GM18499 (cell line): Measurements from ENCODE around the gene SLC37A1.
"Not testable (repeated sequence)": the region's sequence is repeated elsewhere in the genome, so short reads cannot be mapped to it uniquely, and the experiment has no call there.

Source experiments
- ATAC-seq: cut with Tn5 transposase; IDR thresholded peaks from one replicate; pipeline ENCODE4 v1.9.1; 2021; ENCODE audit warnings: moderate number of reproducible peaks; ENCODE audit not compliant: insufficient read depth, unreplicated experiment

The SLC37A1 gene

GRCh38 chr21:42624095-42624790 lies 110.6 kb downstream of the SLC37A1 start:
- no peak for ATAC-seq

GRCh38 chr21:42624936-42625335 lies 111.3 kb downstream of the SLC37A1 start:
- no peak for ATAC-seq

GRCh38 chr21:42626171-42626570 lies 112.5 kb downstream of the SLC37A1 start:
- no peak for ATAC-seq

- ATAC-seq = no peak
Measured at GRCh38 chr21:42627527-42628289, 114.1 kb downstream of the SLC37A1 start.

GRCh38 chr21:42628466-42629061 lies 114.9 kb downstream of the SLC37A1 start:
- not testable (repeated sequence) for ATAC-seq

GRCh38 chr21:42629933-42630589 lies 116.4 kb downstream of the SLC37A1 start:
- no peak for ATAC-seq

GRCh38 chr21:42630626-42631025 lies 117.0 kb downstream of the SLC37A1 start:
- no peak for ATAC-seq
